ENCODE measurements around the gene TAAR2.

DNA sequence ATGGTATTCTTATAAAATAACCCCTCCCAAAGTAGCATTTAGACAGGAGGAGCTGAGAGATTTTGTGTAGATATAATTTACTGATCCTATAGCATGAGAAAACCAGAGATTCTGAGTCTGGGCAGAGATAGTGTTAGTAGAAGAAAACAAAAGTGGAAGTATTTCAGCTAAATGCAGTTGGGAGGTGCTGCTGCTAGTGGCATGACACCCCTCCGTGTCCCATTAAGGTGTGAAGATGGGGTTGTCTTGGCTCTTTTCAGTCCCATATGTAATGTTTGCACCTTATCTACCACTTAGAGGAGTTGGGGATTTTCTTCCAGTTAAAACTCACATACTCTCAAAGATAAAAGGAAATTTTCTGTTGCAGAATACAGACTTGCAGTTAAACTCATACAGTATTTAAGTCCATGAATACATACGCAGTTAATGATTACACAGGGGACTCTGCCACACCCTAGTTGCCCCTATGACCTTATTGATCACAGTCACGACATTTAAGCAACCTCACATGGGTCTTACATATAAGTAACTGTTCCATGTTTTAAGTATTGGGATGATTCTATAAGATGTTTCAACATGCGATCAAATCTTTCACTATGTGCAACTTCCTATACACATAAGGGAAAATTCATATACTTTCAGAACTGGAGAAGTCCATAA is 11.5 kb downstream of the TAAR2 start:
- TF ChIP-seq POLR2A (IDR thresholded peaks at IDR 0.05; ENCODE audit: low read length) (no peak), GATA1 (IDR thresholded peaks at IDR 0.05; ENCODE audit: low read depth, low read length) (no peak)
